ENCODE data around the gene OMG. TPM values are rescaled to one million over a fixed set of nuclear protein-coding genes. Genes with fewer than 3 reads are reported as not detected.
"Not testable (repeated sequence)": the region's sequence is repeated elsewhere in the genome, so short reads cannot be mapped to it uniquely, and the experiment has no call there.

OMG gene
- total RNA-seq, 6 experiments from 2014 or later, result 0.26 TPM; not detected in 5

- H3K27me3 Mint-ChIP-seq (ENCODE audit: insufficient read depth), result peaks cover 2% of the 10 kb centered on the region; the same call in 1 of the 2 replicates
- H3K36me3 Mint-ChIP-seq (ENCODE audit: low read depth), result peaks cover 18% of the 10 kb centered on the region
- DNase-seq, result no peak
- peaks cover 23% of the 10 kb centered on the region for H3K4me1 Mint-ChIP-seq (ENCODE audit: low read depth)
- no peaks in the 10 kb centered on the region for H3K9me3 Mint-ChIP-seq
- H3K4me3 Mint-ChIP-seq, result no peak overlapping the region
- no peak overlapping the region for H3K27ac Mint-ChIP-seq
- TF ChIP-seq CTCF (IDR thresholded peaks at IDR 0.05), result no peak
Observed at GRCh38 chr17:31294231-31294630, 2.8 kb downstream of the OMG start.

- Mint-ChIP-seq H3K4me1 (ENCODE audit: low read depth) (peaks cover 29% of the 10 kb centered on the region), H3K27ac (peak overlapping the region; percentile 17; the same call in 1 of the 2 replicates), H3K27me3 (ENCODE audit: insufficient read depth) (peaks cover 2% of the 10 kb centered on the region; the same call in 1 of the 2 replicates), H3K36me3 (ENCODE audit: low read depth) (peaks cover 18% of the 10 kb centered on the region), H3K9me3 (no peaks in the 10 kb centered on the region), H3K4me3 (no peak overlapping the region)
- no peak for TF ChIP-seq CTCF (IDR thresholded peaks at IDR 0.05)
- DNase-seq, result no peak
Observed at GRCh38 chr17:31293581-31293980, 3.5 kb downstream of the OMG start.

GRCh38 chr17:31291820-31292219 lies 5.2 kb downstream of the OMG start:
- TF ChIP-seq CTCF (IDR thresholded peaks at IDR 0.05), result no peak
- Mint-ChIP-seq H3K4me3 (no peak overlapping the region), H3K27ac (no peak overlapping the region), H3K36me3 (ENCODE audit: low read depth) (peaks cover 27% of the 10 kb centered on the region), H3K27me3 (ENCODE audit: insufficient read depth) (peaks cover 5% of the 10 kb centered on the region; the same call in 1 of the 2 replicates), H3K4me1 (ENCODE audit: low read depth) (peaks cover 29% of the 10 kb centered on the region), H3K9me3 (no peaks in the 10 kb centered on the region)
- no peak for DNase-seq

GRCh38 chr17:31289790-31290189 lies 7.2 kb downstream of the OMG start:
- H3K27ac Mint-ChIP-seq, result peak overlapping the region; percentile 25; the same call in 1 of the 2 replicates
- DNase-seq, result no peak
- no peaks in the 10 kb centered on the region for H3K9me3 Mint-ChIP-seq
- TF ChIP-seq CTCF (IDR thresholded peaks at IDR 0.05), result no peak
- H3K4me3 Mint-ChIP-seq, result peak overlapping the region; percentile 4; the same call in 1 of the 2 replicates
- H3K36me3 Mint-ChIP-seq (ENCODE audit: low read depth), result peaks cover 28% of the 10 kb centered on the region
- peaks cover 29% of the 10 kb centered on the region for H3K4me1 Mint-ChIP-seq (ENCODE audit: low read depth)
- H3K27me3 Mint-ChIP-seq (ENCODE audit: insufficient read depth), result peaks cover 5% of the 10 kb centered on the region; the same call in 1 of the 2 replicates

- peaks cover 29% of the 10 kb centered on the region for H3K4me1 Mint-ChIP-seq (ENCODE audit: low read depth)
Observed at GRCh38 chr17:31287932-31288331, 9.1 kb downstream of the OMG start.

GRCh38 chr17:31286587-31286986 lies 10.5 kb downstream of the OMG start:
- no peak for DNase-seq
- peak; percentile 40; the same call in 1 of the 2 replicates for TF ChIP-seq CTCF (IDR thresholded peaks at IDR 0.05)
- Mint-ChIP-seq H3K27ac (no peak overlapping the region), H3K36me3 (ENCODE audit: low read depth) (peaks cover 23% of the 10 kb centered on the region), H3K27me3 (ENCODE audit: insufficient read depth) (peaks cover 8% of the 10 kb centered on the region), H3K4me3 (no peak overlapping the region), H3K9me3 (no peaks in the 10 kb centered on the region), H3K4me1 (ENCODE audit: low read depth) (peaks cover 24% of the 10 kb centered on the region)

More at GRCh38 chr17:31287932-31288331, 9.1 kb downstream of the OMG start:
- H3K27me3 Mint-ChIP-seq (ENCODE audit: insufficient read depth); DNase-seq; H3K9me3 Mint-ChIP-seq; H3K4me3 Mint-ChIP-seq; H3K27ac Mint-ChIP-seq: not testable (repeated sequence)
- peaks cover 24% of the 10 kb centered on the region for H3K36me3 Mint-ChIP-seq (ENCODE audit: low read depth)

Measured in HFFc6 (cell line).